Sigmoid colon (tissue), 7 donors: Measurements from ENCODE around the gene CWF19L2. TPM values are rescaled to one million over a fixed set of nuclear protein-coding genes. Genes with fewer than 3 reads are reported as not detected.

Source experiments
- DNase-seq: peaks from one replicate; pipeline ENCODE4 v3.0.0-alpha.2; 2019
- H3K27ac ChIP-seq, 4 donors: fragments of 200-600 bp; sonication (generic); one replicate each; pipeline ENCODE4 v1.5.1; 2016 to 2019; ENCODE audit warnings: mild to moderate bottlenecking in 1 of 4
- H3K27me3 ChIP-seq, 3 donors: fragments of 200-600 bp; sonication (generic); one replicate each; pipeline ENCODE4 v1.5.1; 2019; ENCODE audit warnings: mild to moderate bottlenecking in 1 of 3
- H3K36me3 ChIP-seq, 4 donors: fragments of 200-600 bp; sonication (generic); one replicate each; pipeline ENCODE4 v1.5.1; 2016 to 2019
- H3K4me1 ChIP-seq, 4 donors: fragments of 200-600 bp; sonication (generic); one replicate each; pipeline ENCODE4 v1.5.1; 2017 to 2019
- H3K4me3 ChIP-seq, 4 donors: fragments of 200-600 bp; sonication (generic); one replicate each; pipeline ENCODE4 v1.5.1; 2017 to 2019; ENCODE audit warnings: mild to moderate bottlenecking in 2 of 4, moderate library complexity in 1 of 4
- H3K9me3 ChIP-seq, 4 donors: fragments of 200-600 bp in 3 of 4; sonication (generic) in 3 of 4; one replicate each; pipeline versions ENCODE4 v1.5.1 to v1.6.1; 2013 to 2019
- CTCF ChIP-seq, 4 experiments: fragments of 450-650 bp in 3 of 4; fragments of 200-600 bp in 1 of 4; IDR thresholded peaks; one replicate each; pipeline ENCODE4 v1.5.1; 2016 to 2019; ENCODE audit warnings: antibody characterized with exemption in 4 of 4, mild to moderate bottlenecking in 3 of 4, moderate library complexity in 2 of 4
- EP300 ChIP-seq, 4 donors: sonication (generic); formaldehyde crosslinking; IDR thresholded peaks; one replicate each; pipeline ENCODE4 v1.6.1; 2017; ENCODE audit warnings: antibody characterized with exemption in 4 of 4
- POLR2A ChIP-seq, 2 donors: fragments of 450-650 bp; IDR thresholded peaks; one replicate each; pipeline ENCODE4 v1.6.1; 2016; ENCODE audit warnings: antibody characterized with exemption in 2 of 2, mild to moderate bottlenecking in 2 of 2, moderate library complexity in 2 of 2
- POLR2AphosphoS5 ChIP-seq, 4 donors: sonication (generic); formaldehyde crosslinking; IDR thresholded peaks; one replicate each; pipeline ENCODE4 v1.6.1; 2017; ENCODE audit warnings: antibody characterized with exemption in 4 of 4
- WGBS, 2 donors: extraction: QIAGEN DNeasy Blood & Tissue Kit; methylation state at CpG; one replicate each; pipeline ENCODE4 v1.1.7; 2013; 5-methylcytosine and 5-hydroxymethylcytosine counted together
- intact Hi-C: fragments of 100-400 bp; cut with DNase I; formaldehyde crosslinking; loops from one replicate; pipeline ENCODE4 v1.15.1; 2023
- polyA plus RNA-seq, 3 donors: library from polyadenylated mRNA; stranded (reverse); fragments of 200-250 nt; gene quantifications; one replicate each; pipeline ENCODE4 v1.2.3, GENCODE V29; 2013
- total RNA-seq, 4 donors: library from RNA; depleted of rRNA; stranded (reverse); fragments of >200 nt; gene quantifications; one replicate each; pipeline ENCODE4 v1.1.0, GENCODE V29; 2016
- donor health status: healthy with polysubstance abuse.
- donor health status: Bipolar disorder and iron deficiency.
- donor health status: healthy.

The CWF19L2 gene
- total and polyA plus RNA-seq, 7 donors: 3.2 to 28.5 (median 20.6) TPM

GRCh38 chr11:107446822-107447431 lies 10.7 kb downstream of the CWF19L2 start:
- Histone ChIP-seq H3K27ac (no peak overlapping the region), H3K9me3 (no peaks in the 10 kb centered on the region), H3K27me3 (no peaks in the 10 kb centered on the region), H3K4me1 (no peaks in the 10 kb centered on the region), H3K36me3 (peaks cover 0 to 40% (median 10%) of the 10 kb centered on the region in 4 donors), H3K4me3 (no peak overlapping the region)
- 89 to 92% methylated on average over 3 of the region's 3 CpGs for WGBS, 2 donors
- TF ChIP-seq CTCF (IDR thresholded peaks at IDR 0.05) (no peak), POLR2A (IDR thresholded peaks at IDR 0.05) (no peak), EP300 (IDR thresholded peaks at IDR 0.05) (no peak), POLR2AphosphoS5 (IDR thresholded peaks at IDR 0.05) (no peak)
- no peak for DNase-seq
- intact Hi-C loops: no loop called here

- no peak for DNase-seq
- WGBS, 2 donors: 83 to 100% methylated on average over 1 of the region's 1 CpG
- Histone ChIP-seq H3K27ac (no peak overlapping the region), H3K36me3 (peaks cover 0 to 76% (median 14%) of the 10 kb centered on the region in 4 donors), H3K9me3 (no peaks in the 10 kb centered on the region), H3K4me1 (no peaks in the 10 kb centered on the region), H3K4me3 (no peak overlapping the region), H3K27me3 (no peaks in the 10 kb centered on the region)
- no peak for TF ChIP-seq CTCF (IDR thresholded peaks at IDR 0.05)
- no peak for TF ChIP-seq POLR2AphosphoS5 (IDR thresholded peaks at IDR 0.05)
- no peak for TF ChIP-seq POLR2A (IDR thresholded peaks at IDR 0.05)
- no peak for TF ChIP-seq EP300 (IDR thresholded peaks at IDR 0.05)
- intact Hi-C loops: no loop called here
Observed at GRCh38 chr11:107442715-107443215, 14.9 kb downstream of the CWF19L2 start.

- Histone ChIP-seq H3K4me1 (no peaks in the 10 kb centered on the region), H3K27ac (no peak overlapping the region), H3K27me3 (no peaks in the 10 kb centered on the region), H3K36me3 (peaks cover 0 to 69% (median 11%) of the 10 kb centered on the region in 4 donors), H3K4me3 (no peak overlapping the region), H3K9me3 (no peaks in the 10 kb centered on the region)
- 94% methylated on average over 6 of the region's 6 CpGs for WGBS, 2 donors
- intact Hi-C loops: no loop called here
- no peak for TF ChIP-seq POLR2A (IDR thresholded peaks at IDR 0.05)
- no peak for TF ChIP-seq EP300 (IDR thresholded peaks at IDR 0.05)
- TF ChIP-seq CTCF (IDR thresholded peaks at IDR 0.05): no peak
- no peak for TF ChIP-seq POLR2AphosphoS5 (IDR thresholded peaks at IDR 0.05)
- DNase-seq: no peak
Observed at GRCh38 chr11:107439586-107440167, 17.9 kb downstream of the CWF19L2 start.

GRCh38 chr11:107438148-107438547 lies 19.5 kb downstream of the CWF19L2 start:
- no peaks in the 10 kb centered on the region for H3K4me1 ChIP-seq
- intact Hi-C loops: no loop called here
- TF ChIP-seq POLR2A (IDR thresholded peaks at IDR 0.05) (no peak), EP300 (IDR thresholded peaks at IDR 0.05) (no peak), POLR2AphosphoS5 (IDR thresholded peaks at IDR 0.05) (no peak), CTCF (IDR thresholded peaks at IDR 0.05) (no peak)
- no peak overlapping the region for H3K4me3 ChIP-seq
- peaks cover 0 to 57% (median 11%) of the 10 kb centered on the region in 4 donors for H3K36me3 ChIP-seq
- no peak overlapping the region for H3K27ac ChIP-seq
- no peaks in the 10 kb centered on the region for H3K9me3 ChIP-seq
- DNase-seq: no peak
- H3K27me3 ChIP-seq: no peaks in the 10 kb centered on the region
- WGBS, 2 donors: 46 to 100% methylated on average over 1 of the region's 1 CpG
